ENCODE data around the gene MISP3. TPM values are rescaled to one million over a fixed set of nuclear protein-coding genes. Genes with fewer than 3 reads are reported as not detected.
A peak's percentile ranks its signal among the peaks of the same experiment; 100 is the strongest.

The MISP3 gene
- total RNA-seq, 1 experiment from 2014 or later = 3.2 TPM

GRCh38 chr19:14113762-14114414 is 41.3 kb downstream of the MISP3 start:
- H3K36me3 Mint-ChIP-seq = no peaks in the 10 kb centered on the region
- TF ChIP-seq ZNF396 (CRISPR knock-in tag; IDR thresholded peaks at IDR 0.05; ENCODE audit: borderline replicate concordance) (no peak), CTCF (IDR thresholded peaks at IDR 0.05) (peak; percentile 72)
- ATAC-seq (no peak), DNase-seq (ENCODE audit: low spot score) (peak; percentile 74)
- no peak overlapping the region for H3K4me3 Mint-ChIP-seq
- no peaks in the 10 kb centered on the region for H3K9me3 Mint-ChIP-seq
- 0 out of 2 replicates have a peak, but pooled peaks cover 7% of the 10 kb centered on the region for H3K27me3 Mint-ChIP-seq (ENCODE audit: low read depth)
- peaks cover 38% of the 10 kb centered on the region for H3K4me1 Mint-ChIP-seq
- POLR2A ChIA-PET = no interaction called here
- no peak overlapping the region for H3K27ac Mint-ChIP-seq
- CTCF ChIA-PET = interaction anchor here (0.5 to 3.7 kb wide), 15 partner anchors 10 to 366 kb away, joined by 3 to 19 read pairs (median 4); partner anchors contain the start of genes ASF1B and PTGER1

GRCh38 chr19:14114439-14114838 is 41.9 kb downstream of the MISP3 start:
- H3K4me1 Mint-ChIP-seq = peaks cover 42% of the 10 kb centered on the region
- 0 out of 2 replicates have a peak, but pooled peaks cover 7% of the 10 kb centered on the region for H3K27me3 Mint-ChIP-seq (ENCODE audit: low read depth)
- no peaks in the 10 kb centered on the region for H3K9me3 Mint-ChIP-seq
- DNase-seq (ENCODE audit: low spot score) (no peak), ATAC-seq (no peak)
- CTCF ChIA-PET = interaction anchor here (0.7 to 3.7 kb wide), 12 partner anchors 9 to 366 kb away, joined by 3 to 19 read pairs (median 4); partner anchors contain the start of genes ASF1B and PTGER1
- no peaks in the 10 kb centered on the region for H3K36me3 Mint-ChIP-seq
- H3K4me3 Mint-ChIP-seq = no peak overlapping the region
- TF ChIP-seq FOXK1 (CRISPR knock-in tag; IDR thresholded peaks at IDR 0.05) = no peak
- TF ChIP-seq FOXP1 (CRISPR knock-in tag; IDR thresholded peaks at IDR 0.05; ENCODE audit: borderline replicate concordance) = peak; percentile 22; the same call in 1 of the 2 replicates
- POLR2A ChIA-PET = interaction anchor here (0.5 kb wide), 1 partner anchor 156 kb away, joined by 4 read pairs; no protein-coding TSS in a partner anchor
- no peak overlapping the region for H3K27ac Mint-ChIP-seq

GRCh38 chr19:14114854-14115253 is 42.3 kb downstream of the MISP3 start:
- H3K27me3 Mint-ChIP-seq (ENCODE audit: low read depth) = 0 out of 2 replicates have a peak, but pooled peaks cover 7% of the 10 kb centered on the region
- ATAC-seq (no peak), DNase-seq (ENCODE audit: low spot score) (peak; percentile 77)
- no peaks in the 10 kb centered on the region for H3K36me3 Mint-ChIP-seq
- peaks cover 42% of the 10 kb centered on the region for H3K4me1 Mint-ChIP-seq
- H3K27ac Mint-ChIP-seq = no peak overlapping the region
- H3K4me3 Mint-ChIP-seq = no peak overlapping the region; the same call in 1 of the 2 replicates
- no peaks in the 10 kb centered on the region for H3K9me3 Mint-ChIP-seq
- POLR2A ChIA-PET = interaction anchor here (0.5 kb wide), 1 partner anchor 156 kb away, joined by 4 read pairs; no protein-coding TSS in a partner anchor
- TF ChIP-seq PRDM15 (CRISPR knock-in tag; IDR thresholded peaks at IDR 0.05) = no peak
- TF ChIP-seq CTCF (IDR thresholded peaks at IDR 0.05) = peak; percentile 21; the same call in 1 of the 2 replicates
- CTCF ChIA-PET = interaction anchor here (0.8 to 3.7 kb wide), 8 partner anchors 13 to 33 kb away, joined by 3 to 19 read pairs (median 5); partner anchors contain the start of gene ASF1B

- Mint-ChIP-seq H3K27me3 (ENCODE audit: low read depth) (0 out of 2 replicates have a peak, but pooled peaks cover 7% of the 10 kb centered on the region), H3K36me3 (no peaks in the 10 kb centered on the region), H3K4me1 (peaks cover 42% of the 10 kb centered on the region), H3K4me3 (peak overlapping the region; percentile 86), H3K27ac (no peak overlapping the region), H3K9me3 (no peaks in the 10 kb centered on the region)
- POLR2A ChIA-PET = no interaction called here
- CTCF ChIA-PET = interaction anchor here (1.2 to 3.7 kb wide), 4 partner anchors 20 to 233 kb away, joined by 3 to 19 read pairs (median 11); partner anchors contain the start of genes ASF1B and C19orf67
- no peak for DNase-seq (ENCODE audit: low spot score)
- ATAC-seq = no peak
- TF ChIP-seq PREB (CRISPR knock-in tag; IDR thresholded peaks at IDR 0.05; ENCODE audit: borderline replicate concordance) = no peak
- no peak for TF ChIP-seq E2F1 (CRISPR knock-in tag; IDR thresholded peaks at IDR 0.05)
- TF ChIP-seq OVOL2 (CRISPR knock-in tag; IDR thresholded peaks at IDR 0.05; ENCODE audit: borderline replicate concordance) = no peak
- TF ChIP-seq MLX (CRISPR knock-in tag; IDR thresholded peaks at IDR 0.05) = no peak
- no peak for TF ChIP-seq CREM (CRISPR knock-in tag; IDR thresholded peaks at IDR 0.05)
- TF ChIP-seq TP53 (CRISPR knock-in tag; IDR thresholded peaks at IDR 0.05) = no peak
- no peak for TF ChIP-seq SP1 (CRISPR knock-in tag; conservative IDR thresholded peaks at IDR 0.05)
- no peak for TF ChIP-seq NFYB (CRISPR knock-in tag; conservative IDR thresholded peaks at IDR 0.05; ENCODE audit: low read depth)
Measured at GRCh38 chr19:14115756-14116155, 43.2 kb downstream of the MISP3 start.
